Measurements from ENCODE around the gene ADD2.

DNA sequence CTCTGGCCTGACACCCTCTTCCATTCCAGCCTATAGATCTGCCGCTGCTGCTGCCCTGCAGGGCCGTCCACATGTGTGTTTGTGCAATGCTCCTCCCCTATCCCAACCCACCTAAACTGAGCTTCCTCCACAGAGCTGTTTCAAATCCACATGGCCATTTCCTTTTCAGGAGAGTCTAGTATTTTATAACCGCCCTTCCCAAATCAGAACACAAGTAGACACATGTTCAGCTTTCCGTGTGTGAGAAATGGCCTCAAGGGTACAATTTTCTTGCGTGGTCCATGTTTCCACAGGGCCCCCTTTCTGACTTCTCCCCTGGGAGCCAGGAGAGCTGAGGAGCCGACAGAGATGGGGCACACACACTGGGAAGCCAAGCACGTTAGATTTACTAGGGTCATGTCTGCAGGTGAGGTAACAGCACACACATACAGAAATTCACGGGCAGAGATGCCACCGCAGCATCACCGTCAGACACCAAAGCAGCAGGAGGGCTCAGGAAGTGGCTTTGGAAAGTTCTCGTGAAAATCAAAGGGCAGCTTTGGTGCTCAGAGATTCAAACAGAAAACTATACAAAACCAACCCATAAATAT lies 111.5 kb downstream of the ADD2 start:
- TF ChIP-seq, protein P1, sequence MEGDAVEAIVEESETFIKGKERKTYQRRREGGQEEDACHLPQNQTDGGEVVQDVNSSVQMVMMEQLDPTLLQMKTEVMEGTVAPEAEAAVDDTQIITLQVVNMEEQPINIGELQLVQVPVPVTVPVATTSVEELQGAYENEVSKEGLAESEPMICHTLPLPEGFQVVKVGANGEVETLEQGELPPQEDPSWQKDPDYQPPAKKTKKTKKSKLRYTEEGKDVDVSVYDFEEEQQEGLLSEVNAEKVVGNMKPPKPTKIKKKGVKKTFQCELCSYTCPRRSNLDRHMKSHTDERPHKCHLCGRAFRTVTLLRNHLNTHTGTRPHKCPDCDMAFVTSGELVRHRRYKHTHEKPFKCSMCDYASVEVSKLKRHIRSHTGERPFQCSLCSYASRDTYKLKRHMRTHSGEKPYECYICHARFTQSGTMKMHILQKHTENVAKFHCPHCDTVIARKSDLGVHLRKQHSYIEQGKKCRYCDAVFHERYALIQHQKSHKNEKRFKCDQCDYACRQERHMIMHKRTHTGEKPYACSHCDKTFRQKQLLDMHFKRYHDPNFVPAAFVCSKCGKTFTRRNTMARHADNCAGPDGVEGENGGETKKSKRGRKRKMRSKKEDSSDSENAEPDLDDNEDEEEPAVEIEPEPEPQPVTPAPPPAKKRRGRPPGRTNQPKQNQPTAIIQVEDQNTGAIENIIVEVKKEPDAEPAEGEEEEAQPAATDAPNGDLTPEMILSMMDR (conservative IDR thresholded peaks at IDR 0.05; ENCODE audit: low read depth, low read length), result no peak
- TF ChIP-seq EZH2 (IDR thresholded peaks at IDR 0.05; ENCODE audit: low read length, unreplicated experiment) (no peak), EZH2phosphoT487 (IDR thresholded peaks at IDR 0.05; ENCODE audit: borderline replicate concordance, low read length) (no peak)

Data from PC-3 (cell line).